HepG2 (cell line): ENCODE results near the gene ZNF134. TPM values are rescaled to one million over a fixed set of nuclear protein-coding genes. Genes with fewer than 3 reads are reported as not detected.

Source experiments
- ATAC-seq: fragments of 200-7000 bp; cut with Tn5 transposase; 3 replicates; pipeline ENCODE4 v1.9.1; 2020; ENCODE audit warnings: mild to moderate bottlenecking, moderate library complexity
- BruUV-seq: library from RNA; stranded (reverse); fragments of 400-500 nt; replicated peaks from 2 replicates; lab custom pipeline; 2021; lab: Mats Ljungman, UMichigan
- CTCF ChIA-PET: fragments of 300-600 bp; formaldehyde crosslinking; extraction: SDS; loops from one replicate; lab custom pipeline; 2021; ENCODE audit warnings: low total read pairs, inconsistent platforms, low intra/inter-chr PET ratio; lab: Yijun Ruan, JAX
- POLR2A ChIA-PET: fragments of 350-600 bp; sonication (Branson Sonifier 250); formaldehyde crosslinking; loops from one replicate; lab custom pipeline; 2020; ENCODE audit warnings: antibody characterized with exemption, inconsistent platforms; lab: Yijun Ruan, JAX
- DNase-seq: peaks from one replicate; pipeline ENCODE4 v3.0.0-alpha.2; 2015; ENCODE audit warnings: low spot score
- FAIRE-seq: peaks from 3 replicates; lab custom pipeline; 2011; peaks lifted over from hg19 to GRCh38; lab: Jason Lieb, UNC
- H2AFZ ChIP-seq: one replicate; pipeline ENCODE4 v1.6.1; 2011; ENCODE audit warnings: low read length, inconsistent platforms
- H3K27ac ChIP-seq: fragments of 300-600 bp; 3 replicates; pipeline ENCODE4 v1.8.0; 2011; ENCODE audit warnings: mixed run types, mild to moderate bottlenecking, mixed read lengths, low read length, inconsistent platforms; ENCODE audit not compliant: insufficient read depth; ENCODE audit errors: extremely low read length
- H3K27me3 ChIP-seq, 2 experiments: fragments of 200-600 bp in 1 of 2; 2 replicates in 1 of 2; 3 replicates in 1 of 2; pipeline versions ENCODE4 v1.6.0 to v1.8.0; 2011; ENCODE audit warnings: low read length in 2 of 2, mild to moderate bottlenecking in 2 of 2, moderate library complexity in 2 of 2, inconsistent platforms in 1 of 2; ENCODE audit not compliant: insufficient read depth in 2 of 2, control insufficient read depth in 1 of 2
- H3K36me3 ChIP-seq, 2 experiments: fragments of 200-600 bp in 1 of 2; replicated peaks in 1 of 2; 2 replicates in 1 of 2; 3 replicates in 1 of 2; pipeline versions ENCODE4 v1.5.1 to v1.8.0; 2011; ENCODE audit warnings: low read length in 2 of 2, inconsistent platforms in 1 of 2; ENCODE audit not compliant: insufficient read depth in 2 of 2, control insufficient read depth in 1 of 2
- H3K4me1 ChIP-seq: 2 replicates; pipeline ENCODE4 v1.5.1; 2012; ENCODE audit warnings: low read length, inconsistent platforms; ENCODE audit not compliant: insufficient read depth
- H3K4me2 ChIP-seq: 2 replicates; pipeline ENCODE4 v1.6.0; 2011; ENCODE audit warnings: low read depth, low read length, inconsistent platforms
- H3K4me3 ChIP-seq, 3 experiments: fragments of 200-600 bp in 1 of 3; sonication (generic), shearing (Covaris generic) in 1 of 3; replicated peaks in 1 of 3; 2 replicates each; pipeline ENCODE4 v1.5.1; 2011 to 2016; ENCODE audit warnings: low read length in 3 of 3, inconsistent platforms in 2 of 3, low read depth in 2 of 3, mild to moderate bottlenecking in 2 of 3, control low read depth in 1 of 3, mixed read lengths in 1 of 3; ENCODE audit not compliant: insufficient read depth in 1 of 3
- H3K79me2 ChIP-seq: one replicate; pipeline ENCODE4 v1.6.1; 2011; ENCODE audit warnings: low read length, inconsistent platforms; ENCODE audit not compliant: insufficient read depth
- H3K9ac ChIP-seq: 2 replicates; pipeline ENCODE4 v1.6.0; 2011; ENCODE audit warnings: mild to moderate bottlenecking, low read depth, low read length, inconsistent platforms; ENCODE audit not compliant: insufficient read depth
- H3K9me3 ChIP-seq: 2 replicates; pipeline ENCODE4 v1.5.1; 2012; ENCODE audit warnings: mild to moderate bottlenecking, low read length
- H4K20me1 ChIP-seq: 2 replicates; pipeline ENCODE4 v1.6.0; 2011; ENCODE audit warnings: inconsistent platforms, mild to moderate bottlenecking, low read length, moderate library complexity; ENCODE audit not compliant: insufficient read depth
- NFE2L2 ChIP-seq: fragments of 150-350 bp; IDR thresholded peaks from 2 replicates; pipeline ENCODE4 v1.6.1; 2014; ENCODE audit warnings: low read length
- TRIM22 ChIP-seq: fragments of 450-650 bp; IDR thresholded peaks from 2 replicates; pipeline ENCODE4 v1.6.1; 2017
- ZNF550 ChIP-seq: sonication (generic); formaldehyde crosslinking; IDR thresholded peaks from 2 replicates; pipeline ENCODE4 v1.4.0; 2020; ENCODE audit warnings: mild to moderate bottlenecking, missing genetic modification reagents, borderline replicate concordance
- ZNF678 ChIP-seq: sonication (generic); formaldehyde crosslinking; IDR thresholded peaks from 2 replicates; pipeline ENCODE4 v1.4.0; 2020; ENCODE audit warnings: mild to moderate bottlenecking, missing genetic modification reagents
- ZNF772 ChIP-seq: sonication (generic); formaldehyde crosslinking; IDR thresholded peaks from 2 replicates; pipeline ENCODE4 v1.5.0; 2020; ENCODE audit warnings: mild to moderate bottlenecking, missing genetic modification reagents
- WGBS: methylation state at CpG from one replicate; pipeline ENCODE4 v1.1.6; 2017; ENCODE audit warnings: low lambda C conversion rate; 5-methylcytosine and 5-hydroxymethylcytosine counted together
- in situ Hi-C: cut with HindIII; loops from 2 replicates; pipeline ENCODE4 v1.10.0; 2017; ENCODE audit warnings: low pct_unique_long_range_greater_than_20kb; ENCODE audit not compliant: extremely low pct_ligation_motif_present
- intact Hi-C: fragments of 100-400 bp; cut with micrococcal nuclease; formaldehyde crosslinking; loops from one replicate; pipeline ENCODE4 v1.10.0; 2022; ENCODE audit not compliant: unreplicated experiment
- polyA plus RNA-seq, 8 experiments: library from polyadenylated mRNA; depleted of rRNA in 3 of 8; stranded (reverse) in 7 of 8; unstranded in 1 of 8; fragments of >200 nt; fragmentation: Illumina TruSeq in 4 of 8; extraction: Trizol in 4 of 8; gene quantifications; 2 replicates each; pipeline versions ENCODE4 v1.2.1 to v1.2.3, GENCODE V29; 2011 to 2016; ENCODE audit warnings: low read depth in 4 of 8, missing spikeins in 1 of 8, mixed read lengths in 1 of 8; ENCODE audit not compliant: insufficient read depth in 1 of 8
- total RNA-seq, 5 experiments: library from RNA; depleted of rRNA; stranded (reverse); fragments of >200 nt; fragmentation: Illumina TruSeq; extraction: Trizol; gene quantifications; 2 replicates each; pipeline ENCODE4 v1.2.3, GENCODE V29; 2016; ENCODE audit warnings: low read depth in 1 of 5
- TF ChIP-seq, protein P1 (sequence below), 2 experiments: fragments of 450-650 bp in 1 of 2; sonication (generic) in 1 of 2; formaldehyde crosslinking; IDR thresholded peaks; 2 replicates each; pipeline versions ENCODE4 v1.5.0 to v1.8.0; 2020 to 2022; ENCODE audit warnings: mild to moderate bottlenecking in 1 of 2, missing genetic modification reagents in 1 of 2
- TF ChIP-seq, protein P2 (sequence below): sonication (generic); formaldehyde crosslinking; IDR thresholded peaks from 2 replicates; pipeline ENCODE4 v1.4.0; 2020; ENCODE audit warnings: mild to moderate bottlenecking, low read depth, missing genetic modification reagents

The ZNF134 gene
- total and polyA plus RNA-seq, 2 of the 13 experiments (the other 11 are each of a cell fraction or from before 2014, with no cell fraction given), result 6.8 to 17.1 TPM

GRCh38 chr19:57641715-57642234 is 27.7 kb downstream of the ZNF134 start:
- ATAC-seq (no peak), DNase-seq (no peak), FAIRE-seq (no peak)
- intact Hi-C loops (no loop called here), in situ Hi-C loops (no loop called here)
- Histone ChIP-seq H3K27me3 (no peaks in the 10 kb centered on the region), H3K79me2 (no peaks in the 10 kb centered on the region), H3K4me2 (no peak overlapping the region), H4K20me1 (no peaks in the 10 kb centered on the region), H3K4me1 (no peaks in the 10 kb centered on the region), H3K4me3 (no peak overlapping the region), H3K9ac (no peak overlapping the region), H3K9me3 (peaks cover 10% of the 10 kb centered on the region), H3K27ac (no peak overlapping the region), H3K36me3 (peaks cover 10 to 44% of the 10 kb centered on the region in 2 experiments), H2AFZ (no peak overlapping the region)
- POLR2A ChIA-PET, result interaction anchor here (1.0 kb wide), 1 partner anchor 9 kb away, joined by 3 read pairs; no protein-coding TSS in a partner anchor
- TF ChIP-seq NFE2L2 (no peak), ZNF550 (CRISPR knock-in tag) (no peak), ZNF772 (CRISPR knock-in tag) (no peak), ZNF678 (no peak), TRIM22 (no peak)
- TF ChIP-seq, protein P1, sequence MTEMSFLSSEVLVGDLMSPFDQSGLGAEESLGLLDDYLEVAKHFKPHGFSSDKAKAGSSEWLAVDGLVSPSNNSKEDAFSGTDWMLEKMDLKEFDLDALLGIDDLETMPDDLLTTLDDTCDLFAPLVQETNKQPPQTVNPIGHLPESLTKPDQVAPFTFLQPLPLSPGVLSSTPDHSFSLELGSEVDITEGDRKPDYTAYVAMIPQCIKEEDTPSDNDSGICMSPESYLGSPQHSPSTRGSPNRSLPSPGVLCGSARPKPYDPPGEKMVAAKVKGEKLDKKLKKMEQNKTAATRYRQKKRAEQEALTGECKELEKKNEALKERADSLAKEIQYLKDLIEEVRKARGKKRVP (CRISPR knock-in tag; IDR thresholded peaks at IDR 0.05), result no peak
- TF ChIP-seq, protein P2, sequence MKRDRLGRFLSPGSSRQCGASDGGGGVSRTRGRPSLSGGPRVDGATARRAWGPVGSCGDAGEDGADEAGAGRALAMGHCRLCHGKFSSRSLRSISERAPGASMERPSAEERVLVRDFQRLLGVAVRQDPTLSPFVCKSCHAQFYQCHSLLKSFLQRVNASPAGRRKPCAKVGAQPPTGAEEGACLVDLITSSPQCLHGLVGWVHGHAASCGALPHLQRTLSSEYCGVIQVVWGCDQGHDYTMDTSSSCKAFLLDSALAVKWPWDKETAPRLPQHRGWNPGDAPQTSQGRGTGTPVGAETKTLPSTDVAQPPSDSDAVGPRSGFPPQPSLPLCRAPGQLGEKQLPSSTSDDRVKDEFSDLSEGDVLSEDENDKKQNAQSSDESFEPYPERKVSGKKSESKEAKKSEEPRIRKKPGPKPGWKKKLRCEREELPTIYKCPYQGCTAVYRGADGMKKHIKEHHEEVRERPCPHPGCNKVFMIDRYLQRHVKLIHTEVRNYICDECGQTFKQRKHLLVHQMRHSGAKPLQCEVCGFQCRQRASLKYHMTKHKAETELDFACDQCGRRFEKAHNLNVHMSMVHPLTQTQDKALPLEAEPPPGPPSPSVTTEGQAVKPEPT (CRISPR knock-in tag), result no peak
- no TSS peak for BruUV-seq
- WGBS, result 98% methylated on average over 4 of the region's 4 CpGs
- CTCF ChIA-PET, result no interaction called here
